Ecto neural progenitor cell (in vitro differentiated cells): ENCODE data around the gene KIF19.
"Not testable (repeated sequence)": the region's sequence is repeated elsewhere in the genome, so short reads cannot be mapped to it uniquely, and the experiment has no call there.

ENCODE experiments used
- DNase-seq: peaks from one replicate; pipeline ENCODE4 v3.0.0-alpha.2; 2018; ENCODE audit warnings: low spot score

Gene KIF19

GRCh38 chr17:74389937-74390679 is 64.1 kb downstream of the KIF19 start:
- no peak for DNase-seq

GRCh38 chr17:74390680-74391653 is 64.9 kb downstream of the KIF19 start:
- no peak for DNase-seq

GRCh38 chr17:74391771-74392170 is 65.7 kb downstream of the KIF19 start:
- DNase-seq = no peak

GRCh38 chr17:74392848-74393247 is 66.8 kb downstream of the KIF19 start:
- DNase-seq = no peak

GRCh38 chr17:74393346-74393942 is 67.4 kb downstream of the KIF19 start:
- no peak for DNase-seq

- DNase-seq = no peak
Measured at GRCh38 chr17:74394275-74394950, 68.4 kb downstream of the KIF19 start.

- no peak for DNase-seq
Measured at GRCh38 chr17:74394977-74395376, 69.0 kb downstream of the KIF19 start.

- DNase-seq = no peak
Measured at GRCh38 chr17:74396567-74396966, 70.5 kb downstream of the KIF19 start.

GRCh38 chr17:74402048-74402447 is 76.0 kb downstream of the KIF19 start:
- DNase-seq = no peak

GRCh38 chr17:74403512-74404137 is 77.6 kb downstream of the KIF19 start:
- DNase-seq = no peak

- DNase-seq = no peak
Measured at GRCh38 chr17:74404218-74404617, 78.2 kb downstream of the KIF19 start.

GRCh38 chr17:74404789-74405188 is 78.8 kb downstream of the KIF19 start:
- DNase-seq = no peak

- not testable (repeated sequence) for DNase-seq
Measured at GRCh38 chr17:74405311-74405710, 79.3 kb downstream of the KIF19 start.
